ENCODE data around the gene TRAPPC2L. TPM values are rescaled to one million over a fixed set of nuclear protein-coding genes. Genes with fewer than 3 reads are reported as not detected.

The TRAPPC2L gene
- total RNA-seq, 1 donor from 2014 or later = 95.1 TPM

- H3K36me3 Mint-ChIP-seq (ENCODE audit: low read depth) = no peaks in the 10 kb centered on the region
- no peaks in the 10 kb centered on the region for H3K9me3 Mint-ChIP-seq
- DNase-seq (ENCODE audit: low read depth, low spot score) = no peak
These were observed 43.7 kb downstream of the TRAPPC2L start for GRCh38 chr16:88900662-88901052.

GRCh38 chr16:88901718-88902337, 44.9 kb downstream of the TRAPPC2L start:
- Mint-ChIP-seq H3K27ac (ENCODE audit: unreplicated experiment) (no peak overlapping the region), H3K36me3 (ENCODE audit: low read depth) (no peaks in the 10 kb centered on the region), H3K4me1 (no peaks in the 10 kb centered on the region), H3K9me3 (no peaks in the 10 kb centered on the region), H3K27me3 (ENCODE audit: low read depth) (no peaks in the 10 kb centered on the region), H3K4me3 (no peak overlapping the region)
- no peak for TF ChIP-seq CTCF (conservative IDR thresholded peaks at IDR 0.05)
- no peak for DNase-seq (ENCODE audit: low read depth, low spot score)

More at GRCh38 chr16:88900662-88901052, 43.7 kb downstream of the TRAPPC2L start:
- TF ChIP-seq CTCF (conservative IDR thresholded peaks at IDR 0.05) = no peak
- H3K4me3 Mint-ChIP-seq = no peak overlapping the region
- no peaks in the 10 kb centered on the region for H3K27me3 Mint-ChIP-seq (ENCODE audit: low read depth)
- no peak overlapping the region for H3K27ac Mint-ChIP-seq (ENCODE audit: unreplicated experiment)
- H3K4me1 Mint-ChIP-seq = no peaks in the 10 kb centered on the region

- no peak for DNase-seq (ENCODE audit: low read depth, low spot score)
- no peaks in the 10 kb centered on the region for H3K36me3 Mint-ChIP-seq (ENCODE audit: low read depth)
- H3K27ac Mint-ChIP-seq (ENCODE audit: unreplicated experiment) = no peak overlapping the region
- no peaks in the 10 kb centered on the region for H3K9me3 Mint-ChIP-seq
- H3K4me1 Mint-ChIP-seq = no peaks in the 10 kb centered on the region
- no peak for TF ChIP-seq CTCF (conservative IDR thresholded peaks at IDR 0.05)
- H3K4me3 Mint-ChIP-seq = no peak overlapping the region
- H3K27me3 Mint-ChIP-seq (ENCODE audit: low read depth) = no peaks in the 10 kb centered on the region
These were observed 45.8 kb downstream of the TRAPPC2L start for GRCh38 chr16:88902744-88903143.

GRCh38 chr16:88903267-88903666, 46.3 kb downstream of the TRAPPC2L start:
- Mint-ChIP-seq H3K27me3 (ENCODE audit: low read depth) (no peaks in the 10 kb centered on the region), H3K9me3 (no peaks in the 10 kb centered on the region), H3K4me1 (no peaks in the 10 kb centered on the region), H3K36me3 (ENCODE audit: low read depth) (no peaks in the 10 kb centered on the region), H3K27ac (ENCODE audit: unreplicated experiment) (no peak overlapping the region), H3K4me3 (no peak overlapping the region)
- no peak for DNase-seq (ENCODE audit: low read depth, low spot score)
- no peak for TF ChIP-seq CTCF (conservative IDR thresholded peaks at IDR 0.05)

GRCh38 chr16:88904676-88905365, 47.9 kb downstream of the TRAPPC2L start:
- no peaks in the 10 kb centered on the region for H3K27me3 Mint-ChIP-seq (ENCODE audit: low read depth)
- H3K4me1 Mint-ChIP-seq = no peaks in the 10 kb centered on the region
- no peak overlapping the region for H3K4me3 Mint-ChIP-seq
- no peak for DNase-seq (ENCODE audit: low read depth, low spot score)
- H3K27ac Mint-ChIP-seq (ENCODE audit: unreplicated experiment) = no peak overlapping the region
- no peak for TF ChIP-seq CTCF (conservative IDR thresholded peaks at IDR 0.05)
- H3K36me3 Mint-ChIP-seq (ENCODE audit: low read depth) = no peaks in the 10 kb centered on the region
- no peaks in the 10 kb centered on the region for H3K9me3 Mint-ChIP-seq
